Lung (tissue), 12 donors: ENCODE data around the gene CKAP2L. TPM values are rescaled to one million over a fixed set of nuclear protein-coding genes. Genes with fewer than 3 reads are reported as not detected.

Source experiments
- ATAC-seq: fragments of 200-7000 bp; cut with Tn5 transposase; one replicate; pipeline ENCODE4 v1.9.1; 2020; ENCODE audit warnings: moderate number of reproducible peaks; ENCODE audit not compliant: insufficient read depth, low FRiP score
- DNase-seq, 3 donors: peaks; one replicate each; pipeline ENCODE4 v3.0.0-alpha.2; 2013 to 2017
- H3K27ac ChIP-seq, 2 donors: one replicate each; pipeline ENCODE4 v1.5.1; 2013; ENCODE audit warnings: mild to moderate bottlenecking in 2 of 2, moderate library complexity in 2 of 2, control low read depth in 1 of 2, inconsistent platforms in 1 of 2, low read depth in 1 of 2, low read length in 1 of 2
- H3K27me3 ChIP-seq, 3 donors: one replicate each; pipeline ENCODE4 v1.5.1; 2013; ENCODE audit warnings: low read length in 2 of 3; ENCODE audit not compliant: control insufficient read depth in 3 of 3, insufficient read depth in 3 of 3
- H3K36me3 ChIP-seq, 4 donors: one replicate each; pipeline ENCODE4 v1.5.1; 2013; ENCODE audit warnings: low read length in 4 of 4, mild to moderate bottlenecking in 1 of 4, moderate library complexity in 1 of 4; ENCODE audit not compliant: control insufficient read depth in 4 of 4, insufficient read depth in 4 of 4
- H3K4me1 ChIP-seq, 5 donors: one replicate each; pipeline ENCODE4 v1.5.1; 2013; ENCODE audit warnings: low read length in 5 of 5, mild to moderate bottlenecking in 2 of 5, moderate library complexity in 1 of 5; ENCODE audit not compliant: control insufficient read depth in 5 of 5, insufficient read depth in 5 of 5
- H3K4me3 ChIP-seq: one replicate; pipeline ENCODE4 v1.5.1; 2013; ENCODE audit warnings: mild to moderate bottlenecking, control low read depth, moderate library complexity
- H3K9ac ChIP-seq, 2 donors: one replicate each; pipeline ENCODE4 v1.5.1; 2013; ENCODE audit warnings: low read length in 2 of 2, control low read depth in 1 of 2; ENCODE audit not compliant: insufficient read depth in 1 of 2
- H3K9me3 ChIP-seq, 4 donors: one replicate each; pipeline ENCODE4 v1.5.1; 2013; ENCODE audit warnings: low read length in 3 of 4, mild to moderate bottlenecking in 1 of 4, moderate library complexity in 1 of 4; ENCODE audit not compliant: control insufficient read depth in 4 of 4, insufficient read depth in 3 of 4
- CTCF ChIP-seq: IDR thresholded peaks from 2 replicates; pipeline ENCODE4 v1.5.1; 2012; ENCODE audit warnings: mild to moderate bottlenecking; ENCODE audit errors: control extremely low read depth, extremely low read depth
- WGBS, 2 donors: extraction: QIAGEN DNeasy Blood & Tissue Kit; methylation state at CpG; one replicate each; pipeline ENCODE4 v1.1.7; 2013; 5-methylcytosine and 5-hydroxymethylcytosine counted together
- polyA plus RNA-seq, 2 donors: library from polyadenylated mRNA; stranded (reverse); fragments of 200-250 nt; gene quantifications; one replicate each; pipeline ENCODE4 v1.2.1, GENCODE V29; 2013
- total RNA-seq, 2 donors: library from RNA; depleted of rRNA in 1 of 2; stranded (reverse); fragments of >200 nt in 1 of 2; gene quantifications; one replicate each; pipeline ENCODE4 v1.2.1, GENCODE V29; 2014 to 2021
- donor health status: control.
- donor health status: control.
- donor health status: Bipolar disorder and iron deficiency.
- donor health status: healthy.
- donor health status: DM: yes; HTN: yes; CAD: no.

The CKAP2L gene
- total and polyA plus RNA-seq, 4 donors: 0.48 to 4.0 (median 0.61) TPM

- Histone ChIP-seq H3K4me3 (no peak overlapping the region), H3K9me3 (no peaks in the 10 kb centered on the region), H3K27ac (no peak overlapping the region), H3K36me3 (no peaks in the 10 kb centered on the region), H3K4me1 (peaks cover 7 to 30% (median 10%) of the 10 kb centered on the region in 5 donors), H3K9ac (no peak overlapping the region), H3K27me3 (no peaks in the 10 kb centered on the region)
- no peak for TF ChIP-seq CTCF
- whole genome bisulfite sequencing, 2 donors: 58 to 73% methylated on average over 14 of the region's 14 CpGs
- DNase-seq: peak in 1 of 3 donors; percentile 49
- ATAC-seq: no peak
Measured at GRCh38 chr2:112812318-112813267, 48.2 kb upstream of the CKAP2L start.

GRCh38 chr2:112811841-112812306 is 47.5 kb upstream of the CKAP2L start:
- no peaks in the 10 kb centered on the region for H3K36me3 ChIP-seq
- H3K4me3 ChIP-seq: no peak overlapping the region
- H3K27me3 ChIP-seq: no peaks in the 10 kb centered on the region
- H3K9ac ChIP-seq: no peak overlapping the region
- H3K4me1 ChIP-seq: peaks cover 7 to 30% (median 9%) of the 10 kb centered on the region in 5 donors
- TF ChIP-seq CTCF: no peak
- H3K9me3 ChIP-seq: peaks cover 0 to 5% (median 2%) of the 10 kb centered on the region in 4 donors
- 33 to 42% methylated on average over 7 of the region's 7 CpGs for WGBS, 2 donors
- H3K27ac ChIP-seq: peak overlapping the region; percentile 2 to 62
- peak in 2 of 3 donors; percentile 52 to 70 for DNase-seq
- ATAC-seq: no peak

GRCh38 chr2:112811276-112811831 is 46.9 kb upstream of the CKAP2L start:
- ATAC-seq (no peak), DNase-seq (no peak)
- no peaks in the 10 kb centered on the region for H3K27me3 ChIP-seq
- H3K36me3 ChIP-seq: no peaks in the 10 kb centered on the region
- no peak overlapping the region for H3K9ac ChIP-seq
- peaks cover 0 to 5% (median 2%) of the 10 kb centered on the region in 4 donors for H3K9me3 ChIP-seq
- H3K4me3 ChIP-seq: no peak overlapping the region
- TF ChIP-seq CTCF: no peak
- peak overlapping the region; percentile 2 to 62 for H3K27ac ChIP-seq
- peaks cover 7 to 30% (median 9%) of the 10 kb centered on the region in 5 donors for H3K4me1 ChIP-seq
- 61 to 71% methylated on average over 3 of the region's 3 CpGs for WGBS, 2 donors
